HEK293 (cell line): ENCODE measurements around the gene CRYBB3.

Experiments
- ZBTB17 ChIP-seq: fragments of 450-650 bp; formaldehyde crosslinking; IDR thresholded peaks from 2 replicates; pipeline ENCODE4 v1.5.1; 2016; ENCODE audit warnings: missing biosample characterization, missing genetic modification characterization
- ZFP69B ChIP-seq: fragments of 450-650 bp; formaldehyde crosslinking; IDR thresholded peaks from 2 replicates; pipeline ENCODE4 v1.5.1; 2016; ENCODE audit warnings: missing biosample characterization, missing genetic modification characterization
- ZNF133 ChIP-seq: fragments of 450-650 bp; formaldehyde crosslinking; IDR thresholded peaks from 2 replicates; pipeline ENCODE4 v1.5.1; 2016; ENCODE audit warnings: missing biosample characterization, missing genetic modification characterization
- ZNF324 ChIP-seq: fragments of 450-650 bp; formaldehyde crosslinking; IDR thresholded peaks from 2 replicates; pipeline ENCODE4 v1.5.1; 2016; ENCODE audit warnings: missing biosample characterization, missing genetic modification characterization
- ZNF350 ChIP-seq: fragments of 450-650 bp; formaldehyde crosslinking; IDR thresholded peaks from 2 replicates; pipeline ENCODE4 v1.5.0; 2017; ENCODE audit warnings: missing biosample characterization, mild to moderate bottlenecking, missing genetic modification characterization
- ZNF707 ChIP-seq: fragments of 450-650 bp; formaldehyde crosslinking; IDR thresholded peaks from 2 replicates; pipeline ENCODE4 v1.5.1; 2016; ENCODE audit warnings: missing biosample characterization, missing genetic modification characterization
- ZNF830 ChIP-seq: fragments of 450-650 bp; IDR thresholded peaks from 2 replicates; pipeline ENCODE4 v1.5.0; 2018; ENCODE audit warnings: missing biosample characterization, missing genetic modification characterization, low read depth, mild to moderate bottlenecking, moderate library complexity
- TF ChIP-seq, protein P1 (sequence below): fragments of 450-650 bp; formaldehyde crosslinking; IDR thresholded peaks from 2 replicates; pipeline ENCODE4 v1.5.1; 2016; ENCODE audit warnings: missing biosample characterization, missing genetic modification characterization
- TF ChIP-seq, protein P2 (sequence below): fragments of 450-650 bp; formaldehyde crosslinking; IDR thresholded peaks from 2 replicates; pipeline ENCODE4 v1.5.1; 2016; ENCODE audit warnings: missing biosample characterization, missing genetic modification characterization
- TF ChIP-seq, protein P3 (sequence below): fragments of 450-650 bp; formaldehyde crosslinking; conservative IDR thresholded peaks from 2 replicates; pipeline ENCODE4 v1.5.1; 2016; ENCODE audit warnings: low read depth, missing biosample characterization, missing genetic modification characterization

DNA sequence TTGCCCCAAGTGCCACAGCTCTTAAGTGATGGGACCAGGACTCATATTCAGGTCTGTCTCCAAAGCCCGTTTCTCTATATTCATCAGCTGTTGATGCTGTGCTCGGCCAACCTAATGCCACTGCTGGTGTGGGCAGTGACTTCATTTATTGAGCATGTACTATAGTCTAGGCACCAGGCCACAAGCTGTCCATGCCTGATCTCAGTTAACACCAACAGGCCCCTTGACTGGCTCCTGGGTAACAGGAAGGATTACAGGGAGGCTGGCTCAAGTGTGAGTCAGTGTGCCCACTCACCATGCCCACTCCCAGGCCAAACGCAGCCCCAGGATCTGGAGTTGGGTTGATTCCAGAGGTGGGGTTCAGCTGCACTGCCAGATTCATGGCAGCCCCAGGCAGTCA is 11.1 kb downstream of the CRYBB3 start:
- TF ChIP-seq, protein P1, sequence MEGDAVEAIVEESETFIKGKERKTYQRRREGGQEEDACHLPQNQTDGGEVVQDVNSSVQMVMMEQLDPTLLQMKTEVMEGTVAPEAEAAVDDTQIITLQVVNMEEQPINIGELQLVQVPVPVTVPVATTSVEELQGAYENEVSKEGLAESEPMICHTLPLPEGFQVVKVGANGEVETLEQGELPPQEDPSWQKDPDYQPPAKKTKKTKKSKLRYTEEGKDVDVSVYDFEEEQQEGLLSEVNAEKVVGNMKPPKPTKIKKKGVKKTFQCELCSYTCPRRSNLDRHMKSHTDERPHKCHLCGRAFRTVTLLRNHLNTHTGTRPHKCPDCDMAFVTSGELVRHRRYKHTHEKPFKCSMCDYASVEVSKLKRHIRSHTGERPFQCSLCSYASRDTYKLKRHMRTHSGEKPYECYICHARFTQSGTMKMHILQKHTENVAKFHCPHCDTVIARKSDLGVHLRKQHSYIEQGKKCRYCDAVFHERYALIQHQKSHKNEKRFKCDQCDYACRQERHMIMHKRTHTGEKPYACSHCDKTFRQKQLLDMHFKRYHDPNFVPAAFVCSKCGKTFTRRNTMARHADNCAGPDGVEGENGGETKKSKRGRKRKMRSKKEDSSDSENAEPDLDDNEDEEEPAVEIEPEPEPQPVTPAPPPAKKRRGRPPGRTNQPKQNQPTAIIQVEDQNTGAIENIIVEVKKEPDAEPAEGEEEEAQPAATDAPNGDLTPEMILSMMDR (tag by site-specific recombination) = no peak
- TF ChIP-seq ZNF707 (no peak), ZNF830 (tag by site-specific recombination) (no peak), ZBTB17 (no peak), ZFP69B (no peak), ZNF133 (no peak), ZNF350 (tag by site-specific recombination) (no peak), ZNF324 (no peak)
- TF ChIP-seq, protein P2, sequence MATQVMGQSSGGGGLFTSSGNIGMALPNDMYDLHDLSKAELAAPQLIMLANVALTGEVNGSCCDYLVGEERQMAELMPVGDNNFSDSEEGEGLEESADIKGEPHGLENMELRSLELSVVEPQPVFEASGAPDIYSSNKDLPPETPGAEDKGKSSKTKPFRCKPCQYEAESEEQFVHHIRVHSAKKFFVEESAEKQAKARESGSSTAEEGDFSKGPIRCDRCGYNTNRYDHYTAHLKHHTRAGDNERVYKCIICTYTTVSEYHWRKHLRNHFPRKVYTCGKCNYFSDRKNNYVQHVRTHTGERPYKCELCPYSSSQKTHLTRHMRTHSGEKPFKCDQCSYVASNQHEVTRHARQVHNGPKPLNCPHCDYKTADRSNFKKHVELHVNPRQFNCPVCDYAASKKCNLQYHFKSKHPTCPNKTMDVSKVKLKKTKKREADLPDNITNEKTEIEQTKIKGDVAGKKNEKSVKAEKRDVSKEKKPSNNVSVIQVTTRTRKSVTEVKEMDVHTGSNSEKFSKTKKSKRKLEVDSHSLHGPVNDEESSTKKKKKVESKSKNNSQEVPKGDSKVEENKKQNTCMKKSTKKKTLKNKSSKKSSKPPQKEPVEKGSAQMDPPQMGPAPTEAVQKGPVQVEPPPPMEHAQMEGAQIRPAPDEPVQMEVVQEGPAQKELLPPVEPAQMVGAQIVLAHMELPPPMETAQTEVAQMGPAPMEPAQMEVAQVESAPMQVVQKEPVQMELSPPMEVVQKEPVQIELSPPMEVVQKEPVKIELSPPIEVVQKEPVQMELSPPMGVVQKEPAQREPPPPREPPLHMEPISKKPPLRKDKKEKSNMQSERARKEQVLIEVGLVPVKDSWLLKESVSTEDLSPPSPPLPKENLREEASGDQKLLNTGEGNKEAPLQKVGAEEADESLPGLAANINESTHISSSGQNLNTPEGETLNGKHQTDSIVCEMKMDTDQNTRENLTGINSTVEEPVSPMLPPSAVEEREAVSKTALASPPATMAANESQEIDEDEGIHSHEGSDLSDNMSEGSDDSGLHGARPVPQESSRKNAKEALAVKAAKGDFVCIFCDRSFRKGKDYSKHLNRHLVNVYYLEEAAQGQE (tag by site-specific recombination) = no peak
- TF ChIP-seq, protein P3, sequence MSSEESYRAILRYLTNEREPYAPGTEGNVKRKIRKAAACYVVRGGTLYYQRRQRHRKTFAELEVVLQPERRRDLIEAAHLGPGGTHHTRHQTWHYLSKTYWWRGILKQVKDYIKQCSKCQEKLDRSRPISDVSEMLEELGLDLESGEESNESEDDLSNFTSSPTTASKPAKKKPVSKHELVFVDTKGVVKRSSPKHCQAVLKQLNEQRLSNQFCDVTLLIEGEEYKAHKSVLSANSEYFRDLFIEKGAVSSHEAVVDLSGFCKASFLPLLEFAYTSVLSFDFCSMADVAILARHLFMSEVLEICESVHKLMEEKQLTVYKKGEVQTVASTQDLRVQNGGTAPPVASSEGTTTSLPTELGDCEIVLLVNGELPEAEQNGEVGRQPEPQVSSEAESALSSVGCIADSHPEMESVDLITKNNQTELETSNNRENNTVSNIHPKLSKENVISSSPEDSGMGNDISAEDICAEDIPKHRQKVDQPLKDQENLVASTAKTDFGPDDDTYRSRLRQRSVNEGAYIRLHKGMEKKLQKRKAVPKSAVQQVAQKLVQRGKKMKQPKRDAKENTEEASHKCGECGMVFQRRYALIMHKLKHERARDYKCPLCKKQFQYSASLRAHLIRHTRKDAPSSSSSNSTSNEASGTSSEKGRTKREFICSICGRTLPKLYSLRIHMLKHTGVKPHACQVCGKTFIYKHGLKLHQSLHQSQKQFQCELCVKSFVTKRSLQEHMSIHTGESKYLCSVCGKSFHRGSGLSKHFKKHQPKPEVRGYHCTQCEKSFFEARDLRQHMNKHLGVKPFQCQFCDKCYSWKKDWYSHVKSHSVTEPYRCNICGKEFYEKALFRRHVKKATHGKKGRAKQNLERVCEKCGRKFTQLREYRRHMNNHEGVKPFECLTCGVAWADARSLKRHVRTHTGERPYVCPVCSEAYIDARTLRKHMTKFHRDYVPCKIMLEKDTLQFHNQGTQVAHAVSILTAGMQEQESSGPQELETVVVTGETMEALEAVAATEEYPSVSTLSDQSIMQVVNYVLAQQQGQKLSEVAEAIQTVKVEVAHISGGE (tag by site-specific recombination) = no peak
